ENCODE results near the gene NUP155.
"Not testable (repeated sequence)": the region's sequence is repeated elsewhere in the genome, so short reads cannot be mapped to it uniquely, and the experiment has no call there.

NUP155 gene

DNA sequence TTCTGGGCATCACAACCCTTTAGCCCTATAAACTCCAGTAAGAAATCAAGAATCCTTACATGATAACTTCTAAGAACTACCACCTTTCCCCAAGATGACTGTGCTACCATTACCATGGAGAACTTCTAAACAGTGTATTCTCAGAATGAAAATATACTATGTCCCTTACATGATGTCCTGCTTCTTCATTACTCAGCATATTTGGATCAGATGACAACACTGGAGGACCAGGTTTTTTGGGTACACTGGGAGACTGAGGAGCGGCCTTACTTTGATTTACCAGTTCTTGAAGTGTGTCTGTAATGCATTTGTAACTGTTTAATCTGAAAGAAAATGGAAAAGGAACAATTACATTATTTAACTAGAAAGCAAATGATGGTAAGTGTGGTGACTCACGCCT is 66.0 kb downstream of the NUP155 start:
- Histone ChIP-seq H3K4me3 (ENCODE audit: low read depth, low read length) (no peak overlapping the region), H3K27me3 (replicated peaks) (no peaks in the 10 kb centered on the region), H3K27ac (no peak overlapping the region), H3K36me3 (replicated peaks) (peaks cover 69% of the 10 kb centered on the region)
- in situ Hi-C loops (cut with HindIII; ENCODE audit: low pct_ligation_motif_present, low sequenced_read_pairs): no loop called here
- TF ChIP-seq, protein P1, sequence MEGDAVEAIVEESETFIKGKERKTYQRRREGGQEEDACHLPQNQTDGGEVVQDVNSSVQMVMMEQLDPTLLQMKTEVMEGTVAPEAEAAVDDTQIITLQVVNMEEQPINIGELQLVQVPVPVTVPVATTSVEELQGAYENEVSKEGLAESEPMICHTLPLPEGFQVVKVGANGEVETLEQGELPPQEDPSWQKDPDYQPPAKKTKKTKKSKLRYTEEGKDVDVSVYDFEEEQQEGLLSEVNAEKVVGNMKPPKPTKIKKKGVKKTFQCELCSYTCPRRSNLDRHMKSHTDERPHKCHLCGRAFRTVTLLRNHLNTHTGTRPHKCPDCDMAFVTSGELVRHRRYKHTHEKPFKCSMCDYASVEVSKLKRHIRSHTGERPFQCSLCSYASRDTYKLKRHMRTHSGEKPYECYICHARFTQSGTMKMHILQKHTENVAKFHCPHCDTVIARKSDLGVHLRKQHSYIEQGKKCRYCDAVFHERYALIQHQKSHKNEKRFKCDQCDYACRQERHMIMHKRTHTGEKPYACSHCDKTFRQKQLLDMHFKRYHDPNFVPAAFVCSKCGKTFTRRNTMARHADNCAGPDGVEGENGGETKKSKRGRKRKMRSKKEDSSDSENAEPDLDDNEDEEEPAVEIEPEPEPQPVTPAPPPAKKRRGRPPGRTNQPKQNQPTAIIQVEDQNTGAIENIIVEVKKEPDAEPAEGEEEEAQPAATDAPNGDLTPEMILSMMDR (IDR thresholded peaks at IDR 0.05; ENCODE audit: low read depth, low read length, missing control alignments): no peak
- no peak for DNase-seq

DNA sequence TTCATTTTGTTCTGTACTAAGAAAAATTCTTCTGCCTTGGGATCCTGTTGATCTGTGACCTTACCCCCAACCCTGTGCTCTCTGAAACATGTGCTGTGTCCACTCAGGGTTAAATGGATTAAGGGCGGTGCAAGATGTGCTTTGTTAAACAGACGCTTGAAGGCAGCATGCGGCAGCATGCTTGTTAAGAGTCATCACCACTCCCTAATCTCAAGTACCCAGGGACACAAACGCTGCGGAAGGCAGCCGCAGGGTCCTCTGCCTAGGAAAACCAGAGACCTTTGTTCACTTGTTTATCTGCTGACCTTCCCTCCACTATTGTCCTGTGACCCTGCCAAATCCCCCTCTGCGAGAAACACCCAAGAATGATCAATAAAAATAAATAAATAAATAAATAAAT is 74.6 kb downstream of the NUP155 start:
- in situ Hi-C loops (cut with HindIII; ENCODE audit: low pct_ligation_motif_present, low sequenced_read_pairs); H3K4me3 ChIP-seq (ENCODE audit: low read depth, low read length); H3K27me3 ChIP-seq (replicated peaks); H3K27ac ChIP-seq; DNase-seq: not testable (repeated sequence)
- peaks cover 28% of the 10 kb centered on the region for H3K36me3 ChIP-seq (replicated peaks)

DNA sequence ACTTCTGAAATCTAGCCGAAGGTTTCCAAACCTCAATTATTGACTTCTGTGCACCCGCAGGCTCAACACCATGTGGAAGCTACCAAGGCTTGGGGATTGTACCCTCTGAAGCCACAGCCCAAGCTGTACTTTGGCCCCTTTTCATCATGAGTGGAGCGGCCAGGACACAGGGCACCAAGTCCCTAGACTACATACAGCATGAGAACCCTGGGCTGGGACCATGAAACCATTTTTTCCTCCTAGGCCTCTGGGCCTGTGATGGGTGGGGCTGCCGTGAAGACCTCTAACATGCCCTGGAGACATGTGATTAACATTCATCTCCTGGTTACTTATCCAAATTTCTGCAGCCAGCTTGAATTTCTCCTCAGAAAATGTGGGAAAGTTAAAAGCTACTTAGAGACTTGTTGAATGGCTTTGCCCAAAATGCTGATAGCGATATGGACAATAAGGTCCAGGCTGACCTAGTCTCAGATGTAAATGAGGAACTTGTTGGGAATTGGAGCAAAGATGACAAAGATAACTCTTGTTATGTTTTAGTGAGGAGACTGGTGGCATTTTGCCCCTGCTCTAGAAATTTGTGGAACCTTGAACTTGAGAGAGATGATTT is 87.6 kb downstream of the NUP155 start:
- TF ChIP-seq, protein P1 (IDR thresholded peaks at IDR 0.05; ENCODE audit: low read depth, low read length, missing control alignments): no peak
- H3K27me3 ChIP-seq (replicated peaks): no peaks in the 10 kb centered on the region
- in situ Hi-C loops (cut with HindIII; ENCODE audit: low pct_ligation_motif_present, low sequenced_read_pairs): no loop called here
- H3K27ac ChIP-seq: no peak overlapping the region
- H3K36me3 ChIP-seq (replicated peaks): no peaks in the 10 kb centered on the region
- H3K4me3 ChIP-seq (ENCODE audit: low read depth, low read length): no peak overlapping the region
- no peak for DNase-seq

DNA sequence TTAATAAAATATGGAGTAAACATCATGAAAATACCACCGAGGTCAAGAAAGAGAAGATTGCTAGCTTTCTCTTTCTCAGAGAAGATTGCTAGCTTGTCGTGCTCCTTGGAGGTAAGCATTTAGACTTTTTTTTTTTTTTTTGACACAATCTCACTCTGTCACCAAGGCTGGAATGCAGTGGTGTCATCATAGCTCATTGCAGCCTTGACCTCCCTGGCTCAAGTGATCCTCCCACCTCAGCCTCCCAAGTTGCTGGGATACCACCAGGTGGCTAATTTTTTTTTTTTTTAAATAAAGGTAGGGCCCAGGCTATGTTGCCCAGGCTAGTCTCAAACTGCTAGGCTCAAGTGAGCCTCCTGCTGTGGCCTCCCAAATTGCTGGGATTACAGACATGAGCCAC is 95.4 kb downstream of the NUP155 start:
- TF ChIP-seq, protein P1 (IDR thresholded peaks at IDR 0.05; ENCODE audit: low read depth, low read length, missing control alignments): no peak
- in situ Hi-C loops (cut with HindIII; ENCODE audit: low pct_ligation_motif_present, low sequenced_read_pairs): no loop called here
- Histone ChIP-seq H3K27ac (no peak overlapping the region), H3K27me3 (replicated peaks) (no peaks in the 10 kb centered on the region), H3K4me3 (ENCODE audit: low read depth, low read length) (no peak overlapping the region), H3K36me3 (replicated peaks) (no peaks in the 10 kb centered on the region)
- no peak for DNase-seq

DNA sequence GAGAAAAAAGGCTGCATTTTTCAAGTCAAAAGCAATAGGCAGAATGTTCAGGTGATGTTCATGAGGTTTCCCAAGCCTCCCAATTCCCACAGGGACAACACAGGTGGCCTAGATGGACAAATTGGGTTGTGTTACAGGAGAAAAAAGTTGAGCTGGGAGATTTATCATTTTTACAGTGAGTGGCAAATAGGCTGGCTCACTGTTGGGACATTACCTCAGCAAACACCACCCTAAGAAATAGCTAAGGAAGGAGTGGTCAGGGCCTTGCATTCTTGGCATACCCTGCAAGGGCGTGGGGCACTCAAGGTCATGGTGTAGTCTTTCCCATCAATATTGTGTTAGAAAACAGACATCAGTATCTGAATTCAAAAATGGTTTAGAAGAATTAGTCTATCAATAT is 98.4 kb downstream of the NUP155 start:
- TF ChIP-seq, protein P1 (IDR thresholded peaks at IDR 0.05; ENCODE audit: low read depth, low read length, missing control alignments): no peak
- Histone ChIP-seq H3K27ac (no peak overlapping the region), H3K27me3 (replicated peaks) (no peaks in the 10 kb centered on the region), H3K4me3 (ENCODE audit: low read depth, low read length) (no peak overlapping the region), H3K36me3 (replicated peaks) (no peaks in the 10 kb centered on the region)
- no peak for DNase-seq
- in situ Hi-C loops (cut with HindIII; ENCODE audit: low pct_ligation_motif_present, low sequenced_read_pairs): no loop called here

DNA sequence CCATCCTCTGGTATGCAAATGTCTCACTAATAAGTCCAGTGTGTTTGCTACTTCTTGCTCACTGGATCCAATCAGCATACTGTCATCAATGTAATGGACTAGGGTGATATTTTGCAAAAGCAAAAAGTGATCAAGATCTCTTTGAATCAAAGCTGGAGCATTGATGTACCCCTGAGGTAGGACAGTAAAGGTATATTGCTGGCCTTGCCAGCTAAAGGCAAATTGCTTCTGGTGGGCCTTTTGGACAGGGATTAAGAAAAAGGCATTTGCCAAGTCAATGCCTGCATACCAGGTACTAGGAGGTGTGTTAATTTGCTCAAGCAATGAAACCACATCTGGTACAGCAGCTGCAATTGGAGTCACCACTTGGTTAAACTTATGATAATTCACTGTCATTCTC is 102.8 kb downstream of the NUP155 start:
- in situ Hi-C loops (cut with HindIII; ENCODE audit: low pct_ligation_motif_present, low sequenced_read_pairs); DNase-seq; H3K27ac ChIP-seq; H3K4me3 ChIP-seq (ENCODE audit: low read depth, low read length); H3K36me3 ChIP-seq (replicated peaks); H3K27me3 ChIP-seq (replicated peaks): not testable (repeated sequence)

DNA sequence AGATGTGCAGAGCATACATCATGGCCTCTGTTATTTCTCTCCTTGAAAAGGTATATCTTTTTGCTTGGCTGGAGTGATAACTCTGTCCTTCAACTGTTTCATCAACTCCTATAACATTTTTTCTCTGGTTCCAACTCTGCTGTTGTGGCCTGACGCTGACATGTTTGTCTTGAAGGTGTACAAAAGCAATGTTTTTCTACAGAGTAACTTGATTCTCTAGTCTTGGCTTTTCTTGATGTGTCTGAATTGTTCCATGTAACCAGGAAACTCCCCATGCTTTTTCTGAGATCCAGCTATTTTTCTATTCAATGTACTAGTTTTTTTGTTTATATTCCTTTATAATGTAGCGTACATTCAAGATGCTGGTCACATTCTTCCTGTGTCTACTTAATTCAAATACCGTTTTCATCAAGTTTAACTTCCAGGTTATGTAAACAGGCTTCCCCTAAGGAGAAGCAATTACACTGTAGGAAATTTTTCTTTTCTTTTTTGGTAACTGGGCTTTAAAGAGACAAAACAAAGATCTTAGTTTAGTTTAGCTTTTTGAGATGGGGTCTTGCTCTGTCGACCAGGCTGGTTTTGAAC is 115.0 kb downstream of the NUP155 start:
- in situ Hi-C loops (cut with HindIII; ENCODE audit: low pct_ligation_motif_present, low sequenced_read_pairs): no loop called here

More for the DNA sequence above, 115.0 kb downstream of the NUP155 start:
- no peak for DNase-seq
- H3K27ac ChIP-seq: no peak overlapping the region
- no peak overlapping the region for H3K4me3 ChIP-seq (ENCODE audit: low read depth, low read length)
- no peaks in the 10 kb centered on the region for H3K27me3 ChIP-seq (replicated peaks)
- TF ChIP-seq, protein P1 (IDR thresholded peaks at IDR 0.05; ENCODE audit: low read depth, low read length, missing control alignments): no peak
- H3K36me3 ChIP-seq (replicated peaks): no peaks in the 10 kb centered on the region

Data from brain microvascular endothelial cell (primary cell).